GM13976 (cell line): ENCODE results near the gene HMGB1.

Experiments
- DNase-seq: peaks from one replicate; pipeline ENCODE4 v3.0.0; 2012; ENCODE audit warnings: low spot score
- CTCF ChIP-seq: IDR thresholded peaks from 2 replicates; pipeline ENCODE4 v1.5.1; 2012; ENCODE audit warnings: borderline replicate concordance, mild to moderate bottlenecking; ENCODE audit not compliant: insufficient read depth; ENCODE audit errors: extremely low read depth, missing control alignments, control extremely low read depth
- in situ Hi-C: fragments of 300-500 bp; cut with MboI; formaldehyde crosslinking; loops from one replicate; pipeline ENCODE4 v1.12.0; 2022; ENCODE audit warnings: low sequenced_read_pairs, mixed read lengths, inconsistent platforms; ENCODE audit not compliant: unreplicated experiment

Gene HMGB1

GRCh38 chr13:30412346-30412745, 53.4 kb downstream of the HMGB1 start:
- in situ Hi-C loops: no loop called here
- no peak for TF ChIP-seq CTCF
- DNase-seq: no peak

- DNase-seq: no peak
- in situ Hi-C loops: no loop called here
- no peak for TF ChIP-seq CTCF
These were observed 55.0 kb downstream of the HMGB1 start for GRCh38 chr13:30410705-30411125.

DNA sequence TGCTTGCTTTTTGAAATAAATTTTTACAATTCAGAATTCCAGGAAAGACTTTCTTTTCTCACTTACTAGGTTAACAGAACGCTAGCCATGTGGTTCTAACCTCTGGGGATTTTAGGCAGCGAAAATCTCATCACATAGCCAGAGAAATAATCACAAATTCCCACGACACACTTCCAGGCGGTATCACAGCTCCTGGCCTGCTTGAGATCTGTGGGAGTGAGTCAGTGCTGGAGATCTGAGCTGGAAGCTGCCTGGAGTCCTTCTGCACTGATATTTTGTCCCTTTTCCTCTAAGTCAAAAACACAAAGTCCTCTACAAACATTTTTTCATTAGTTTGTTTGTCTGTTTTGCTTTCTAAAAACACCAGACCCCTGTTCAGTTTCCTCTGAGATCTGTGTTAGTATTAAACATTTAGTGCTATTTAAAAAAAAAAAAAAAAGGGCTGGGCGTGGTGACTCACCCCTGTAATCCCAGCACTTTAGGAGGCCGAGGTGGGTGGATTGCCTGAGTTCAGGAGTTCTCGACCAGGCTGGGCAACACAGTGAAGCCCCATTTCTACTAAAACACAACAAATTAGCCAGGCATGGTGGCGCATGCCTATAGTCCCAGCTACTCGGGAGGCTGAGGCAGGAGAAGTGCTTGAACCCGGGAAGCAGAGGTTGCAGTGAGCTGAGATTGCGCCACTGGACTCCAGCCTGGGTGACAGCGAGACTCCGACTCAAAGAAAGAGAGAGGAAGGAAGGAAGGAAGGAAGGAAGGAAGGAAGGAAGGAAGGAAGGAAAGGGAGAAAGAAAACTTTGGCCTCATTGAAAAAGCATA, 55.6 kb downstream of the HMGB1 start:
- no peak for DNase-seq
- in situ Hi-C loops: no loop called here
- TF ChIP-seq CTCF: no peak

DNA sequence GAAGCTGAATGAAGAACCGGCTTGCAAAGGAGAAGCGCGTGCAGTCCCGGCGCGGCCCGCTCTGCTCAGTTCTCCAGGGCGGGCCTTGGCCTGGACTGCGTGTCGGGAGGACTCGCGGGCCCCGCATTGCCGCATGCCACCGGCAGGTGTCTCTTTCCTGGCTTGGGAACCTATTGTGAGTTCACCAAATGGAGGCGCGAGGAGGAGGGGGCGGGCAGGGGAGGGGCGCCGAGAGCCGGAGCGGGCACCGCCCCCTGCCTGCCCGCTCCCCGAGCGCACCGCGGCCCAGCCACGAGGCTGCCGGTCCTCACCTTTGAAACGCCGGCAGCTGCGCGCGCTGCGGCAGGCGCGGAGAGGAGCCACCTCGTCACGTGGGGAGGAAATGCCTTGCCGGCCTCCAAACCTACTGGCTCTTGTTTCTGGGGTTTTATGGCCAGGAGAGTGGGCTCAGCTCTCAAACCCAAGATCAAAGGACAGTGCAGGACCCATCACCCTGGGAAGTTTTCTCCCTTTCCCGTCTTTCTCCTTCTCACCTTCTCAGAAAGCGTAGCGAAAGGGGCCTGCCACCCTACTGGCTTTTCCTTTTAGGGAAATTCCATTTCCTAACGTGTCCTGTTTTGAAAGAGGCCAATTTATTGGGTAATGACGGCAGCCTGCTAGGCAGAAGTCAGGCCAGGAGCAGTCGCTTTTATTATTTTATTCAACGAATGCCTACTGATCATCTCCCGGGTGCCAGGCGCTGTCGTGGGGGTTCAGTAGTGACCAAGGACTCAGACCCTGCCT, 57.2 kb downstream of the HMGB1 start:
- peak; percentile 70 for TF ChIP-seq CTCF
- in situ Hi-C loops: no loop called here
- peak; percentile 95 for DNase-seq

- TF ChIP-seq CTCF: no peak
- in situ Hi-C loops: no loop called here
- DNase-seq: no peak
These were observed 58.8 kb downstream of the HMGB1 start for GRCh38 chr13:30406779-30407416.
